ENCODE measurements around the gene TARP.
A peak's percentile ranks its signal among the peaks of the same experiment; 100 is the strongest.
"Not testable (repeated sequence)": the region's sequence is repeated elsewhere in the genome, so short reads cannot be mapped to it uniquely, and the experiment has no call there.

The TARP gene

GRCh38 chr7:38296059-38296857, 22.8 kb upstream of the TARP start:
- DNase-seq, result no peak

GRCh38 chr7:38294926-38295325, 21.5 kb upstream of the TARP start:
- no peak for DNase-seq

GRCh38 chr7:38292442-38292841, 19.0 kb upstream of the TARP start:
- no peak for DNase-seq

- no peak for DNase-seq
Measured at GRCh38 chr7:38291650-38292049, 18.2 kb upstream of the TARP start.

- no peak for DNase-seq
Measured at GRCh38 chr7:38291117-38291647, 17.7 kb upstream of the TARP start.

GRCh38 chr7:38284553-38284952, 11.1 kb upstream of the TARP start:
- no peak for DNase-seq

GRCh38 chr7:38283809-38284208, 10.4 kb upstream of the TARP start:
- DNase-seq, result no peak

GRCh38 chr7:38283107-38283506, 9.7 kb upstream of the TARP start:
- no peak for DNase-seq

GRCh38 chr7:38282081-38282480, 8.6 kb upstream of the TARP start:
- DNase-seq, result no peak

- DNase-seq, result no peak
Measured at GRCh38 chr7:38281266-38281665, 7.8 kb upstream of the TARP start.

GRCh38 chr7:38280707-38281106, 7.3 kb upstream of the TARP start:
- no peak for DNase-seq

- peak; percentile 7 for DNase-seq
Measured at GRCh38 chr7:38280000-38280399, 6.6 kb upstream of the TARP start.

GRCh38 chr7:38276096-38276877, 2.9 kb upstream of the TARP start:
- no peak for DNase-seq

GRCh38 chr7:38274927-38275620, 1.6 kb upstream of the TARP start:
- no peak for DNase-seq

GRCh38 chr7:38274486-38274885, 1.1 kb upstream of the TARP start:
- peak; percentile 6 for DNase-seq

GRCh38 chr7:38270405-38270804, 3.0 kb downstream of the TARP start:
- DNase-seq, result not testable (repeated sequence)

- DNase-seq, result not testable (repeated sequence)
Measured at GRCh38 chr7:38269704-38270346, 3.6 kb downstream of the TARP start.

- not testable (repeated sequence) for DNase-seq
Measured at GRCh38 chr7:38265958-38266357, 7.5 kb downstream of the TARP start.

GRCh38 chr7:38264602-38265001, 8.8 kb downstream of the TARP start:
- not testable (repeated sequence) for DNase-seq

- DNase-seq, result not testable (repeated sequence)
Measured at GRCh38 chr7:38263274-38263673, 10.2 kb downstream of the TARP start.

- no peak for DNase-seq
Measured at GRCh38 chr7:38262545-38262944, 10.9 kb downstream of the TARP start.

GRCh38 chr7:38262026-38262425, 11.4 kb downstream of the TARP start:
- DNase-seq, result not testable (repeated sequence)

- DNase-seq, result not testable (repeated sequence)
Measured at GRCh38 chr7:38261601-38262000, 11.8 kb downstream of the TARP start.

All from EL (cell line).